ENCODE results near the gene FRAT1.

The FRAT1 gene

DNA sequence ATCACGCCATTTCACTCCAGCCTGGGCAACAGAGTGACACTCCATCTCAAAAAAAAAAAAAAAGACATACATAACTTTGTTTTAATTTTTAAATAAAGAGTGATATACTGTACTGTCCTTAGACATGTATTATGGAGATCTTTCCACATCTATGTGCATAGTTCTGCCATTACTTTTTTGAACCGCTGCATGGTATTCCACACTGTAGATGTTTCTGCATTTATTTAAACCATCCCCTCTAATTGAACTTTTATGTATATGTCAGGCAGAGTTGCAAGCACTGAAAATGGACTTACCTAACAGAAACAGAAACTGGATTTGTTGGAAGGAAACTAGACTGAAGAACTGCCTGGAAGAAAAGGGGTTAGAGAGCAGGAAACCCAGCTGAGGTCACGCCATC, 18.1 kb upstream of the FRAT1 start:
- TF ChIP-seq ZNF311 (tag by site-specific recombination; IDR thresholded peaks at IDR 0.05; ENCODE audit: borderline replicate concordance) (no peak), ZNF670 (tag by site-specific recombination; IDR thresholded peaks at IDR 0.05; ENCODE audit: low read depth) (no peak), EGR2 (tag by site-specific recombination; IDR thresholded peaks at IDR 0.05; ENCODE audit: low read depth) (no peak), ZNF473 (tag by site-specific recombination; IDR thresholded peaks at IDR 0.05) (no peak), ZNF132 (tag by site-specific recombination; IDR thresholded peaks at IDR 0.05; ENCODE audit: borderline replicate concordance) (no peak), MZF1 (tag by site-specific recombination; IDR thresholded peaks at IDR 0.05; ENCODE audit: borderline replicate concordance) (no peak), ZNF214 (tag by site-specific recombination; IDR thresholded peaks at IDR 0.05; ENCODE audit: borderline replicate concordance) (no peak), REPIN1 (tag by site-specific recombination; IDR thresholded peaks at IDR 0.05; ENCODE audit: low read depth) (no peak), ZNF501 (tag by site-specific recombination; IDR thresholded peaks at IDR 0.05) (no peak), KLF8 (tag by site-specific recombination; IDR thresholded peaks at IDR 0.05) (no peak)
- TF ChIP-seq, protein P1, sequence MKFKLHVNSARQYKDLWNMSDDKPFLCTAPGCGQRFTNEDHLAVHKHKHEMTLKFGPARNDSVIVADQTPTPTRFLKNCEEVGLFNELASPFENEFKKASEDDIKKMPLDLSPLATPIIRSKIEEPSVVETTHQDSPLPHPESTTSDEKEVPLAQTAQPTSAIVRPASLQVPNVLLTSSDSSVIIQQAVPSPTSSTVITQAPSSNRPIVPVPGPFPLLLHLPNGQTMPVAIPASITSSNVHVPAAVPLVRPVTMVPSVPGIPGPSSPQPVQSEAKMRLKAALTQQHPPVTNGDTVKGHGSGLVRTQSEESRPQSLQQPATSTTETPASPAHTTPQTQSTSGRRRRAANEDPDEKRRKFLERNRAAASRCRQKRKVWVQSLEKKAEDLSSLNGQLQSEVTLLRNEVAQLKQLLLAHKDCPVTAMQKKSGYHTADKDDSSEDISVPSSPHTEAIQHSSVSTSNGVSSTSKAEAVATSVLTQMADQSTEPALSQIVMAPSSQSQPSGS (tag by site-specific recombination; IDR thresholded peaks at IDR 0.05; ENCODE audit: low read depth): no peak
- TF ChIP-seq, protein P2, sequence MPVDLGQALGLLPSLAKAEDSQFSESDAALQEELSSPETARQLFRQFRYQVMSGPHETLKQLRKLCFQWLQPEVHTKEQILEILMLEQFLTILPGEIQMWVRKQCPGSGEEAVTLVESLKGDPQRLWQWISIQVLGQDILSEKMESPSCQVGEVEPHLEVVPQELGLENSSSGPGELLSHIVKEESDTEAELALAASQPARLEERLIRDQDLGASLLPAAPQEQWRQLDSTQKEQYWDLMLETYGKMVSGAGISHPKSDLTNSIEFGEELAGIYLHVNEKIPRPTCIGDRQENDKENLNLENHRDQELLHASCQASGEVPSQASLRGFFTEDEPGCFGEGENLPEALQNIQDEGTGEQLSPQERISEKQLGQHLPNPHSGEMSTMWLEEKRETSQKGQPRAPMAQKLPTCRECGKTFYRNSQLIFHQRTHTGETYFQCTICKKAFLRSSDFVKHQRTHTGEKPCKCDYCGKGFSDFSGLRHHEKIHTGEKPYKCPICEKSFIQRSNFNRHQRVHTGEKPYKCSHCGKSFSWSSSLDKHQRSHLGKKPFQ (tag by site-specific recombination; IDR thresholded peaks at IDR 0.05): no peak
- Histone ChIP-seq H3K36me3 (ENCODE audit: control insufficient read depth in 2 of 2, insufficient read depth in 1 of 2, low read length in 2 of 2) (no peaks in the 10 kb centered on the region), H3K4me1 (ENCODE audit: control insufficient read depth, insufficient read depth, low read length) (no peaks in the 10 kb centered on the region), H3K27ac (ENCODE audit: extremely low read depth, low read depth, low read length) (no peak overlapping the region), H3K9me3 (ENCODE audit: control insufficient read depth, insufficient read depth, low read depth, low read length) (no peaks in the 10 kb centered on the region), H3K4me3 (ENCODE audit: low read depth, low read length) (no peak overlapping the region)
- POLR2A ChIA-PET: no interaction called here
- CTCF ChIA-PET: no interaction called here

GRCh38 chr10:97302088-97302791, 16.8 kb upstream of the FRAT1 start:
- ChIA-PET CTCF (no interaction called here), POLR2A (no interaction called here)
- TF ChIP-seq ZNF624 (tag by site-specific recombination; IDR thresholded peaks at IDR 0.05) (no peak), WT1 (tag by site-specific recombination; IDR thresholded peaks at IDR 0.05) (no peak), ZNF280C (tag by site-specific recombination; IDR thresholded peaks at IDR 0.05) (no peak), ZNF248 (tag by site-specific recombination; IDR thresholded peaks at IDR 0.05) (no peak), ZNF600 (tag by site-specific recombination; IDR thresholded peaks at IDR 0.05) (no peak), ZBTB20 (tag by site-specific recombination; IDR thresholded peaks at IDR 0.05) (no peak), ZNF48 (tag by site-specific recombination; IDR thresholded peaks at IDR 0.05) (no peak), ZNF132 (tag by site-specific recombination; IDR thresholded peaks at IDR 0.05; ENCODE audit: borderline replicate concordance) (no peak), ZNF510 (tag by site-specific recombination; IDR thresholded peaks at IDR 0.05; ENCODE audit: insufficient replicate concordance) (no peak)
- TF ChIP-seq, protein P3, sequence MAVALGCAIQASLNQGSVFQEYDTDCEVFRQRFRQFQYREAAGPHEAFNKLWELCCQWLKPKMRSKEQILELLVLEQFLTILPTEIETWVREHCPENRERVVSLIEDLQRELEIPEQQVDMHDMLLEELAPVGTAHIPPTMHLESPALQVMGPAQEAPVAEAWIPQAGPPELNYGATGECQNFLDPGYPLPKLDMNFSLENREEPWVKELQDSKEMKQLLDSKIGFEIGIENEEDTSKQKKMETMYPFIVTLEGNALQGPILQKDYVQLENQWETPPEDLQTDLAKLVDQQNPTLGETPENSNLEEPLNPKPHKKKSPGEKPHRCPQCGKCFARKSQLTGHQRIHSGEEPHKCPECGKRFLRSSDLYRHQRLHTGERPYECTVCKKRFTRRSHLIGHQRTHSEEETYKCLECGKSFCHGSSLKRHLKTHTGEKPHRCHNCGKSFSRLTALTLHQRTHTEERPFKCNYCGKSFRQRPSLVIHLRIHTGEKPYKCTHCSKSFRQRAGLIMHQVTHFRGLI (tag by site-specific recombination; IDR thresholded peaks at IDR 0.05): no peak
- TF ChIP-seq, protein P4, sequence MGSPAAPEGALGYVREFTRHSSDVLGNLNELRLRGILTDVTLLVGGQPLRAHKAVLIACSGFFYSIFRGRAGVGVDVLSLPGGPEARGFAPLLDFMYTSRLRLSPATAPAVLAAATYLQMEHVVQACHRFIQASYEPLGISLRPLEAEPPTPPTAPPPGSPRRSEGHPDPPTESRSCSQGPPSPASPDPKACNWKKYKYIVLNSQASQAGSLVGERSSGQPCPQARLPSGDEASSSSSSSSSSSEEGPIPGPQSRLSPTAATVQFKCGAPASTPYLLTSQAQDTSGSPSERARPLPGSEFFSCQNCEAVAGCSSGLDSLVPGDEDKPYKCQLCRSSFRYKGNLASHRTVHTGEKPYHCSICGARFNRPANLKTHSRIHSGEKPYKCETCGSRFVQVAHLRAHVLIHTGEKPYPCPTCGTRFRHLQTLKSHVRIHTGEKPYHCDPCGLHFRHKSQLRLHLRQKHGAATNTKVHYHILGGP (tag by site-specific recombination; IDR thresholded peaks at IDR 0.05): no peak
- TF ChIP-seq, protein P5, sequence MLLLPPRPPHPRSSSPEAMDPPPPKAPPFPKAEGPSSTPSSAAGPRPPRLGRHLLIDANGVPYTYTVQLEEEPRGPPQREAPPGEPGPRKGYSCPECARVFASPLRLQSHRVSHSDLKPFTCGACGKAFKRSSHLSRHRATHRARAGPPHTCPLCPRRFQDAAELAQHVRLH (tag by site-specific recombination; IDR thresholded peaks at IDR 0.05): no peak
- TF ChIP-seq, protein P1 (tag by site-specific recombination; IDR thresholded peaks at IDR 0.05; ENCODE audit: low read depth): no peak

More at GRCh38 chr10:97302088-97302791, 16.8 kb upstream of the FRAT1 start:
- no peaks in the 10 kb centered on the region for H3K36me3 ChIP-seq (ENCODE audit: control insufficient read depth in 2 of 2, insufficient read depth in 1 of 2, low read length in 2 of 2)
- H3K4me1 ChIP-seq (ENCODE audit: control insufficient read depth, insufficient read depth, low read length): no peaks in the 10 kb centered on the region
- H3K4me3 ChIP-seq (ENCODE audit: low read depth, low read length): no peak overlapping the region
- H3K9me3 ChIP-seq (ENCODE audit: control insufficient read depth, insufficient read depth, low read depth, low read length): no peaks in the 10 kb centered on the region
- H3K27ac ChIP-seq (ENCODE audit: extremely low read depth, low read depth, low read length): no peak overlapping the region
